GM12878 (cell line): Measurements from ENCODE around the gene MEP1A. TPM values are rescaled to one million over a fixed set of nuclear protein-coding genes. Genes with fewer than 3 reads are reported as not detected.

Experiments used
- ATAC-seq: fragments of 200-7000 bp; cut with Tn5 transposase; 3 replicates; pipeline ENCODE4 v1.9.1; 2020; ENCODE audit warnings: mild to moderate bottlenecking, moderate library complexity
- BruUV-seq: library from RNA; stranded (reverse); fragments of 400-500 nt; replicated peaks from 2 replicates; lab custom pipeline; 2021; lab: Mats Ljungman, UMichigan
- CTCF ChIA-PET: fragments of 300-600 bp; sonication (Branson Sonifier 250); formaldehyde crosslinking; extraction: SDS; loops from one replicate; lab custom pipeline; 2021; ENCODE audit warnings: inconsistent platforms; lab: Yijun Ruan, JAX
- POLR2A ChIA-PET: fragments of 350-600 bp; formaldehyde crosslinking; extraction: SDS; loops from one replicate; lab custom pipeline; 2021; ENCODE audit warnings: inconsistent platforms; lab: Charles Lee
- RAD21 ChIA-PET: fragments of 300-600 bp; sonication (Branson Sonifier 250); formaldehyde crosslinking; loops from one replicate; lab custom pipeline; 2023; ENCODE audit warnings: antibody characterized with exemption; ENCODE audit not compliant: unreplicated experiment; lab: Charles Lee
- SMC1A ChIA-PET: fragments of 300-600 bp; sonication (Branson Sonifier 250); formaldehyde crosslinking; loops from one replicate; lab custom pipeline; 2023; ENCODE audit not compliant: unreplicated experiment, uncharacterized antibody; lab: Charles Lee
- DNase-seq: peaks from one replicate; pipeline ENCODE4 v3.0.0-alpha.2; 2011; ENCODE audit warnings: low read depth, low spot score
- FAIRE-seq: peaks from 3 replicates; lab custom pipeline; 2011; peaks lifted over from hg19 to GRCh38; lab: Jason Lieb, UNC
- H2AFZ ChIP-seq: 2 replicates; pipeline ENCODE4 v1.6.0; 2011; ENCODE audit warnings: low read depth, low read length, control low read depth; ENCODE audit not compliant: control insufficient read depth
- H3K27ac ChIP-seq: 2 replicates; pipeline ENCODE4 v1.5.1; 2011; ENCODE audit warnings: control low read depth; ENCODE audit not compliant: control insufficient read depth, insufficient read depth
- H3K27me3 ChIP-seq, 2 experiments: replicated peaks in 1 of 2; 2 replicates each; pipeline versions ENCODE4 v1.6.0 to v1.6.1; 2011; ENCODE audit warnings: low read length in 1 of 2; ENCODE audit not compliant: control insufficient read depth in 2 of 2, insufficient read depth in 2 of 2
- H3K36me3 ChIP-seq, 2 experiments: 2 replicates each; pipeline ENCODE4 v1.5.1; 2011; ENCODE audit warnings: low read length in 1 of 2; ENCODE audit not compliant: control insufficient read depth in 2 of 2, insufficient read depth in 2 of 2
- H3K4me1 ChIP-seq: 2 replicates; pipeline ENCODE4 v1.6.1; 2011; ENCODE audit warnings: mild to moderate bottlenecking, low read length, moderate library complexity, mixed read lengths; ENCODE audit not compliant: control insufficient read depth, insufficient read depth
- H3K4me2 ChIP-seq: 2 replicates; pipeline ENCODE4 v1.6.0; 2011; ENCODE audit warnings: control low read depth; ENCODE audit not compliant: control insufficient read depth, insufficient read depth
- H3K4me3 ChIP-seq: fragments of 200-600 bp; sonication (generic); 2 replicates; pipeline ENCODE4 v1.5.1; 2016
- H3K79me2 ChIP-seq: 2 replicates; pipeline ENCODE4 v1.6.0; 2011; ENCODE audit warnings: low read length; ENCODE audit not compliant: control insufficient read depth, insufficient read depth
- H3K9ac ChIP-seq: 2 replicates; pipeline ENCODE4 v1.8.0; 2011; ENCODE audit warnings: low read length, control low read depth, mixed read lengths; ENCODE audit not compliant: control insufficient read depth, insufficient read depth
- H3K9me3 ChIP-seq: replicated peaks from 3 replicates; pipeline ENCODE4 v1.5.1; 2011; ENCODE audit warnings: mild to moderate bottlenecking, low read length; ENCODE audit not compliant: control insufficient read depth, insufficient read depth
- H4K20me1 ChIP-seq: 2 replicates; pipeline ENCODE4 v1.6.0; 2011; ENCODE audit not compliant: control insufficient read depth, insufficient read depth
- BCLAF1 ChIP-seq: fragments of 450-650 bp; IDR thresholded peaks from 2 replicates; pipeline ENCODE4 v1.6.1; 2017; ENCODE audit warnings: antibody characterized with exemption, mild to moderate bottlenecking, moderate library complexity
- CBFB ChIP-seq: IDR thresholded peaks from 2 replicates; pipeline ENCODE4 v1.6.1; 2016; ENCODE audit warnings: antibody characterized with exemption, low read depth
- CEBPB ChIP-seq, 2 experiments: fragments of 150-350 bp in 1 of 2; IDR thresholded peaks; 2 replicates each; pipeline ENCODE4 v1.6.1; 2012 to 2014; ENCODE audit warnings: low read depth in 2 of 2, low read length in 2 of 2, borderline replicate concordance in 1 of 2, inconsistent platforms in 1 of 2
- ETV6 ChIP-seq, 2 experiments: fragments of 450-650 bp in 1 of 2; IDR thresholded peaks in 1 of 2; conservative IDR thresholded peaks in 1 of 2; 2 replicates each; pipeline ENCODE4 v1.6.1; 2014; ENCODE audit warnings: antibody characterized with exemption in 1 of 2, borderline replicate concordance in 1 of 2, low read depth in 1 of 2, mild to moderate bottlenecking in 1 of 2, moderate library complexity in 1 of 2
- PML ChIP-seq: IDR thresholded peaks from 2 replicates; pipeline ENCODE4 v1.6.1; 2012; ENCODE audit warnings: low read length, inconsistent platforms
- RAD51 ChIP-seq: fragments of 450-650 bp; IDR thresholded peaks from 2 replicates; pipeline ENCODE4 v1.6.1; 2016; ENCODE audit warnings: moderate library complexity, mild to moderate bottlenecking, inconsistent platforms
- SMAD1 ChIP-seq: fragments of 450-650 bp; IDR thresholded peaks from 2 replicates; pipeline ENCODE4 v1.6.1; 2018; ENCODE audit warnings: mild to moderate bottlenecking, low read depth; ENCODE audit not compliant: partially characterized antibody
- SP1 ChIP-seq: IDR thresholded peaks from one replicate; pipeline ENCODE4 v1.6.1; 2011; ENCODE audit warnings: low read depth, low read length
- STAT1 ChIP-seq: fragments of 450-650 bp; conservative IDR thresholded peaks from 2 replicates; pipeline ENCODE4 v1.6.1; 2014; ENCODE audit warnings: antibody characterized with exemption, mild to moderate bottlenecking
- STAT3 ChIP-seq: IDR thresholded peaks from 2 replicates; pipeline ENCODE4 v1.6.1; 2011; ENCODE audit warnings: low read depth, low read length, improper control_type of control experiment
- TCF7 ChIP-seq: IDR thresholded peaks from 2 replicates; pipeline ENCODE4 v1.6.1; 2014; ENCODE audit warnings: antibody characterized with exemption, borderline replicate concordance
- ZNF274 ChIP-seq: IDR thresholded peaks from one replicate; pipeline ENCODE4 v1.8.0; 2011; ENCODE audit not compliant: insufficient read length, insufficient read depth
- WGBS: methylation state at CpG from one replicate; pipeline ENCODE4 v1.1.6; 2016; ENCODE audit warnings: low lambda C conversion rate; ENCODE audit not compliant: insufficient replicate concordance, insufficient coverage; ENCODE audit errors: missing lambda C conversion rate; 5-methylcytosine and 5-hydroxymethylcytosine counted together
- in situ Hi-C: fragments of 300-500 bp; cut with MboI; formaldehyde crosslinking; loops from 9 replicates; pipeline ENCODE4 v1.14.3; 2018; ENCODE audit warnings: mixed read lengths
- intact Hi-C: fragments of 100-400 bp; cut with micrococcal nuclease; formaldehyde crosslinking; loops from one replicate; pipeline ENCODE4 v1.14.2; 2022; ENCODE audit not compliant: unreplicated experiment
- polyA plus RNA-seq, 11 experiments: library from polyadenylated mRNA; depleted of rRNA in 4 of 11; unstranded in 6 of 11; stranded (reverse) in 5 of 11; fragments of >200 nt; fragmentation: Nextera tagmentation in 4 of 11; fragmentation: Illumina TruSeq in 1 of 11; extraction: Ambion mirVana in 4 of 11; extraction: Trizol in 1 of 11; gene quantifications; 1 replicate in 1 of 11; 2 replicates in 10 of 11; pipeline versions ENCODE4 v1.2.1 to v1.2.3, GENCODE V29; 2011 to 2016; ENCODE audit warnings: inconsistent platforms in 2 of 11, missing spikeins in 2 of 11, low read depth in 1 of 11
- total RNA-seq, 4 experiments: library from RNA; depleted of rRNA in 3 of 4; stranded (reverse); fragments of >200 nt in 3 of 4; fragmentation: Illumina TruSeq in 1 of 4; extraction: Trizol in 1 of 4; gene quantifications; 2 replicates each; pipeline versions ENCODE4 v1.2.1 to v1.2.3, GENCODE V29; 2013 to 2021

Gene MEP1A
- total and polyA plus RNA-seq, 10 of the 15 experiments (the other 5 are each of a cell fraction or from before 2014, with no cell fraction given), result not detected

- Histone ChIP-seq H3K4me1 (no peaks in the 10 kb centered on the region), H3K36me3 (no peaks in the 10 kb centered on the region), H4K20me1 (no peaks in the 10 kb centered on the region), H3K27me3 (no peaks in the 10 kb centered on the region), H2AFZ (no peak overlapping the region), H3K4me2 (no peak overlapping the region), H3K9me3 (no peaks in the 10 kb centered on the region)
- in situ Hi-C loops, result no loop called here
- ATAC-seq, result no peak
- ChIA-PET RAD21 (no interaction called here), POLR2A (no interaction called here)
- WGBS, result 0% methylated on average over 2 of the region's 2 CpGs
- no TSS peak for BruUV-seq
- TF ChIP-seq STAT1 (no peak), CBFB (no peak), RAD51 (no peak), TCF7 (no peak)
- TF ChIP-seq, all 136 proteins: peak for 0
- Histone ChIP-seq H3K79me2 (no peaks in the 10 kb centered on the region), H3K4me3 (no peak overlapping the region), H3K9ac (no peak overlapping the region), H3K27ac (no peak overlapping the region)
- no peak for FAIRE-seq
- DNase-seq, result no peak
- CTCF ChIA-PET, result no interaction called here
- intact Hi-C loops, result no loop called here
- SMC1A ChIA-PET, result no interaction called here
These were observed 36.0 kb upstream of the MEP1A start for GRCh38 chr6:46757214-46757596.

- ATAC-seq (no peak), DNase-seq (no peak), FAIRE-seq (no peak)
- in situ Hi-C loops, result no loop called here
- Histone ChIP-seq H4K20me1 (no peaks in the 10 kb centered on the region), H3K27me3 (no peaks in the 10 kb centered on the region), H2AFZ (no peak overlapping the region), H3K9ac (no peak overlapping the region), H3K9me3 (no peaks in the 10 kb centered on the region), H3K79me2 (no peaks in the 10 kb centered on the region), H3K4me3 (no peak overlapping the region), H3K27ac (no peak overlapping the region), H3K4me1 (no peaks in the 10 kb centered on the region), H3K36me3 (no peaks in the 10 kb centered on the region), H3K4me2 (no peak overlapping the region)
- ChIA-PET POLR2A (no interaction called here), SMC1A (no interaction called here), CTCF (no interaction called here), RAD21 (no interaction called here)
- 38% methylated on average over 4 of the region's 4 CpGs for WGBS
- no TSS peak for BruUV-seq
- intact Hi-C loops, result no loop called here
- TF ChIP-seq ETV6 (conservative IDR thresholded peaks at IDR 0.05 in 1 of 2, IDR thresholded peaks at IDR 0.05 in 1 of 2; ENCODE audit: borderline replicate concordance in 1 of 2, low read depth in 1 of 2) (no peak), PML (no peak), SMAD1 (no peak), STAT3 (no peak), ZNF274 (no peak), BCLAF1 (no peak), SP1 (no peak), CEBPB (IDR thresholded peaks at IDR 0.05; ENCODE audit: borderline replicate concordance in 1 of 2, low read depth in 2 of 2, low read length in 2 of 2) (no peak)
These were observed 34.0 kb upstream of the MEP1A start for GRCh38 chr6:46758960-46759753.
